HG03378 (cell line): ENCODE data around the gene TAX1BP1.
"Not testable (repeated sequence)": the region's sequence is repeated elsewhere in the genome, so short reads cannot be mapped to it uniquely, and the experiment has no call there.

ENCODE experiments used
- ATAC-seq: cut with Tn5 transposase; IDR thresholded peaks from one replicate; pipeline ENCODE4 v1.9.1; 2021; ENCODE audit warnings: mild to moderate bottlenecking, moderate library complexity; ENCODE audit not compliant: unreplicated experiment

TAX1BP1 gene

DNA sequence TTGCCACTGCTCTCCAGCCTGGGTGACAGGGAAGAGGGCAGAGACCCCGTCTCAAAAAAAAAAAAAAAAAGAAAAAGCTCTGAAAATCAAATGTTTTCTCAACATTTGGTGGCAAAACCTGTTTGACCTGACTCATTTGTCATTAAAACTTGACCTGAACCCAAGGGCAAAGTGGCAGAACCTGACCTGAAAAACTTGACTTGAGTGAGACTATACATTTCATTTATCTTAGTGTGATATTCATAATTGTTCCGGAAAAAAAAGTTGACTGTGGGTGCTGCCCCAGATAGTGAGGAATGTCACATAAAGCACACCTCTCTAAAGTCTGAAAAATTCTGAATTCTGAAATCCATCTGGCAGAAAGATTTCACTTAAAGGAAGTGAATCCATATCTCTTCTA lies 2.3 kb upstream of the TAX1BP1 start:
- no peak for ATAC-seq

DNA sequence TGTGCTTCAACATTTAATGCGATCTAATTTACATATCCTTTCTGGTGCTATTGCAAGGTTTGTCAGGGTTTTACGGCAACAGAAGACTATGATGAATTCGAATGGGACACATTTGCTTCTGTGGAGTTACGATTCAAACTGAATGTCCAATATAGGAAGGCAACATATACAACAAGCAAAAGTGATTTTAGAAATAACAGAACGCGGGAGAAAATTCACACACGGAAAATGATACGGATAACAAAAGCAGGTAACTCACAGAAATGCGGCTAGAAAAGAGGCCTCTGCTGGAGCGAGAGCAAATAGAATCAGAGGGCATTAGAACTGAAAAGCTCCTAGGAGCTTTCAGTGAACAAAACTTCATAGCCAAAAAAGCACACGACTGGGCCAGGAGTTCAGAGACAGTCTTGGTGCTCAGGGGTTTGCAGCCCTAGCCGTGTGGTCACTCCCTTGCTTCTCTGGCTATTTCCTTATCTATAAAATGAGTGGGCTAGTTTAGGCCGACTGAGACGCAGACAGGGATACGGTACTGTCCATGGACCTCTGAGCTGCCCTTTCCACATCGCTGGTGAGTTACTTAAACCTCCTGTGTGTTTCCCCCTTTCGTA lies 557 bp upstream of the TAX1BP1 start:
- ATAC-seq, result peak; percentile 43

DNA sequence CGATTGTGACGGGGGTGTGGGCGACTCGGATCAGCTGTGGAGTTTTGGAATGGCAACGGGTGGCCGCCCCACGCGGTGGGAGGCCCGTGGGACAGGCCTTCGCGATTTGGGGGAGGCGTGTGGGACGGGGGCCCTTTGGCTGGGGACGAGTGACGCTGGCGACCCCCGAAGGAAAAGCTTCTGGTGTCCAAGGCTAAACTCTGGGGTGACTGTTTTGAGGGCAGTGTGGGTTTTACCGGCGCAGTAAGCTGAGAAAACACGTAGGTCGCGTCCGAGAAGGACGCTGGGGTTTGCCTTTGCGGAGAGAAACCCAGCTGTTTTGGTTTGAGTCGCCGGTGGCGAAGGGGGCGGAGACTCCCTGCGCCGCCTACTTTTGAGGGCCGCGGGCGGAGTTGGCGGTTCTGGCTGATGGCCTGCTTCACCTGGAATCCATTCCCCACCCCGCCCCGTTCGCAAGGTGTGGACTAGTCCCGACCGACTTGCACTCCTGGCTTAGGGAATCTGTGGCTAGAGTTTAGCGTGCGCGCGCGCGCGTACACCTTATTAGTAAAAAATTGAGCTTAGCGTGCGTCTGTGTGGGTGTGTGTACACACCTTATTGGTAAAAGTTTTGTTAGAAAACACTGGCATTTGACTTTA lies 606 bp downstream of the TAX1BP1 start:
- peak; percentile 73 for ATAC-seq

DNA sequence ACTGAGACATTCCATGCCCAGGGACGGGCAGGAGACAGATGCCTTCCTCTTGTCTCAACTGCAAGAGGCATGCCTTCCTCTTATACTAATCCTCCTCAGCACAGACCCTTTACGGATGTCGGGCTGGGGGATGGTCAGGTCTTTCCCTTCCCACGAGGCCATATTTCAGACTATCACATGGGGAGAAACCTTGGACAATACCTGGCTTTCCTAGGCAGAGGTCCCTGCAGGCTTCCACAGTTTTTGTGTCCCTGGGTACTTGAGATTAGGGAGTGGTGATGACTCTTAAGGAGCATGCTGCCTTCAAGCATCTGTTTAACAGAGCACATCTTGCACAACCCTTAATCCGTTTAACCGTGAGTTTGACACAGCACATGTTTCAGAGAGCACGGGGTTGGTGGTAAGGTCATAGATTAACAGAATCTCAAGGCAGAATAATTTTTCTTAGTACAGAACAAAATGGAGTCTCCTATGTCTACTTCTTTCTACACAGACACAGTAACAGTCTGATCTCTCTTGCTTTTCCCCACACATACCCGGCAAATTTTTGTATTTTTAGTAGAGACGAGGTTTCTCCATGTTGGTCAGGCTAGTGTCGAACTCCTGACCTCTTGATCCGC lies 2.2 kb downstream of the TAX1BP1 start:
- ATAC-seq, result not testable (repeated sequence)

DNA sequence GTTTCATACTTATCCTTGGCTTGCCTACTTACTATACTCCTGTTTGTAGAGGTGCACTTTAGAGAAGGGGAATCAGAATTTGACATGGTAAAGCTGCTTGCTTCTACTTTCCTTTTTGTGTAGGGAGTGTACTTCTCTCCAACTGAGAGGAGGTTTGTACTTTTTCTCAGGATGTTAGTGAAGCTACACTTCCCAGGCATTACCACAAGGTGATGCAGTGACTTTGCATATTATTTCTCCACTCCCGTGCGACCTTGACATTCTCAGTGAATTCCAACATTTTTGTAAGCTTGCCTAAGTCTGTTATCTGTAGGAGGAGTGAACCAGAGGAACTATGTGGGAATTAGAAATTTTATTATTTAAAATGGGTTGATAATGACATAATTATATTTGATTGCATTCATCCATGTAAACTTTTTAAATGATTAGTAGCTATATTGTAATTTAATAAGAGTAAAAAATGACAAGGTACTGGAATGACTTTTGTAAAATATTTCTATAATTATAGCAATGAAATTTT lies 5.2 kb downstream of the TAX1BP1 start:
- no peak for ATAC-seq

DNA sequence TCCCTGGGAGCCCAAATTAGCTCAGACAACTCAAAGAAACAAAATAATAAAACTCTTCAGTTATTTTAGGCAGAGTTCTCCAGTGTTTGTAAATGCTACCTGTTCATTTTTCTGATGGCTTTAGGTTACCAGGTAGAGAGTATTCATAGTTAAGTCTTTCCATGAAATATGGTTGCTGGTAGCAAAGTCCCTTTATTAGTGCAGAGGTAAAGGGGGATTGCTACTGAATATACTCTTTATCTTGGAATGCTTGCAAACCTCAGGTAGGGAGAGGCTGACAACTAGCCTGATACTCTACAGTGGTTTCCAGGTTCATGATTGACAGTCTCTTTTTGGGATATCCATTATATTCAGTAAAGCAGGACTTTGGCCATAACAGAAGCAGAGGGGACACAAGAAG lies 6.5 kb downstream of the TAX1BP1 start:
- no peak for ATAC-seq

DNA sequence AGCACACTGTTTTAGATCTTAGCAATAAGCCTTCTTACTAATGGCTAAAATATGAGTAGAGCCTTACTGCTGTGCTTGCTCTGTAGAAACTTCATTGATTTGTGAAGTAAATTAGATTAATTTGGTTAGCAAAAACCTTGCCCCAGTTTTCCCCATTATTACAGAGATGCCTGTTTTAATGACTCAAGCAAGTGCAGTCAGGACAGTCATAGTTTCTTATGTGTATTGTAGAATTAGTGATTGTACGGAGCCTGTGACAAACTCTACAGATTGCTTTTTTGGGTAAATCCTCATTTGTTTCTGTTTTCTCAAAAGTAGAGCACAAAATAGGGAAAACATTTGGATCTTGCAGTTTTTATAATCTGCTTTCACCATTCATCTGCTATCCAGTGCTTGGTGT lies 7.0 kb downstream of the TAX1BP1 start:
- ATAC-seq, result no peak

DNA sequence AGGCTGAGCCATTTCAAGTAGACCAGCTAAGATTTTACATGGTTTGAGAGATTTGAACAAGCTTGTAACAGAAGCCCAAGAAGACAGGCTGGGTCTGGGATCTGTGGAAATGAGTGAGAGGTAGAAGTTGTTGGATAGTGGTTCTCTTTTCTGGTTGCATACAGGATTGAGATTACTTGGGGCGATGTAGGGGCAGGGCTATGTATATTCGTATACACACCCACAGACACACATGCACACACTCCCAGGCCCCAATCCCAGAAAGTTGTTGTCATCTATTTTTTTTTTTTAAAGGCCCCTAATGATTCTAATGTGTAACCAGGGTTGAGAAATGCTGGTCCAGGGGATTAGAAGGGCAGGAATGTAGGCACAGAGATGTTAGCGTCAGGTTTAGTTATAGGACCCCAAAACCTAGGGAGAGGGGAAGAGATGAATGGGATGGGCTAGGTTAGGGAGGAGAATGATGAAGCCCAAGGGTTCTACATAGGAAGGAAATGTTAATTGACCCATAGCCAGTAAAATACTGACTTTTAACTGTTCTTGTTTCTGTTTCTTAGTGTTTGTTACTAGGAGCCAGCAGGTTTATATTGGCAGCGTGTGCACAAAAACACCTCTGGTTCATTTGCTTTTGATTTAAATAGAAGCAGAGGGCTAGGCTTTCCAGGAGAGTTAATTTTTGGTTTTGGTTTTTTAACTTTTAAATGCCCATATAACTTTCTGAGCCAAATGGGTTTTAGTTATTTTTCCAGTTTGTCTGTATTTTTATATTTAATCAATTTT lies 7.8 kb downstream of the TAX1BP1 start:
- no peak for ATAC-seq

DNA sequence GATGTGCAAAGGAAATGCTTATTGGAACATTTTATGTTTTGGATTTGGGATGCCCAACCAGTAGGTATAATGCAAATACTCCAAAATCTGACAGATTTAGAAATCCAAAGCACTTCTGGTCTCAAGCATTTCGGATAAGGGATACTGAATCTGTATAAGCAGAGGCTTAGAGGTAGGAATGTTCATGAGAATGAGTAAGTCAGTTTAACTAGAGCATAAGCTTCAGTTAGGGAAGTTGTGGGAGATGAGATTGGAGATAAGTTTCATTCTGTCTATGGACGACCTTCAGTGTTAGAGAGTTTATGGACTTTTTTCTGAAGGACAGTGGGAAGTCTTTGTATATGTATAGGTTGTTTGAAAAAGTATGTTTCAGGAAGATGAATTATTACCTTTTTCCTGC lies 10.4 kb downstream of the TAX1BP1 start:
- ATAC-seq, result no peak

DNA sequence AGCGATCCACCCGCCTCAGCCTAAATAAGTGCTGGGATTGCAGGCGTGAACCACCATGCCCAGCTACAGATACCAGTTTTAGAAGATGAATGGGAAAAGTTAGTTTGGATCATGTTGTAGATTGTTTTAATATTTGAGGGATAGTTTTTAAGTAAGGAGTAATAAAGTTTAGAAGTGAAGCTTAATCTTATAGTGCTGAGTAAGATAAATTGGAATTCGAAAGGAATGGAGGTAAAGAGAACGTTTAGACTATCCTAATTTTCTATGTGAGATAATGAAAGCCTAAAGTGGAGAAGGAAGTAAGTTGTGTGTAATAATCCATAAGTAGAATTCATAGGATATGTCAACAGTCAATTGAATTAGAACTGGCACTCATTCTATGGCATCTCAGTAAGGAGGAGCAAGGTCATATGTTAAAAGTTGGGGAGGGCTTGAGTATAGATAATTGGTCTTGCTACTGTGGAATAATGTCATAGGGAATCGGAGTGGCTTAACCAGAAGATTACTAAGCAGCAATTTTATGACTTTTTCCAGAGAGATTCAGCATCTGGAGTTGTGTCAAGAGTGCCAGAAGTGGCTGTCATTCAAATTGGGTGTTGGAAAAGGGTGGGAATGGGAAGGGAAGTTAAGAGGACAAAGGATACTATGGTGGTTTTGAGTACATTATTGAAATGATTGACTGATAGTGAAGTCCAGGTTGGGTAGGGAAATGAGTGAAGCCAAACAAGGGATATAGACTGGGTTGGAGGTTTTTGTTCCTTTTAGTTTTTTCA lies 12.1 kb downstream of the TAX1BP1 start:
- no peak for ATAC-seq

DNA sequence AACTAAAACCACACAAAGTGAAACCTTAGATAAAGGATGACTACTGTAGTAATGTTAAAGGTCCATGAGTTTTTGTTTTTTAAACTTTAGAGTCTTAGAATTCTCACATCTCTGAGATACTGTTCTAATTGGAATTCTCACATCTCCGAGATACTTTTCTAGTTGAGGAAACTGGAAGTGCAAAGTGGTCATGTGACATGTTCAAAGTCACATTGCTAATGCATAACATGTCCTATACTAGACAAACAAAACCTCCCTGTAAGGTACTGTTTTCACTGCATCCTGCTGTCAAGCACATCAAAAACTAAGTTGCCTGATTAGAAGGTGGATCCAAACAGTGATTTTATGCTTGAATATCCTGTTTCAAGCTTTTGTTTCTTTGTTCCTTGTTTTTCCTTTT lies 13.9 kb downstream of the TAX1BP1 start:
- ATAC-seq, result no peak

DNA sequence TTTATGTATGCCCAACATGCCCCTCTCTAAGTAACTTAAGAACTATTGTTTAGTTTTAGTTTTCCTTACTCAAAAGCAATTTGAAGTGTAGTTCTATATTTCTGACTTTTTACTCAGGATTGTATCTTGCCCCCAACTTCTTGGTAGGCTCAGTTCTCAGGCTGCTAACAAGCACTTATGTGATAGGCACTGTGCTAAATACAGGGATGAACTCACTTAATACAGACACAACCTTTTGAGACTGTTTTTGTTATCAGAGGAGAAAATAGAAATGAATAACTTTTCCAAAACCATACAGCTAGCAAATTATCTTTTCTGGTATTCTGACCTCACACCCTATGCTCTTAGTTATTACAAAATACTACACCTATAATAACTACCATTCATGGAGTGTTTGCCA lies 16.3 kb downstream of the TAX1BP1 start:
- ATAC-seq, result no peak

DNA sequence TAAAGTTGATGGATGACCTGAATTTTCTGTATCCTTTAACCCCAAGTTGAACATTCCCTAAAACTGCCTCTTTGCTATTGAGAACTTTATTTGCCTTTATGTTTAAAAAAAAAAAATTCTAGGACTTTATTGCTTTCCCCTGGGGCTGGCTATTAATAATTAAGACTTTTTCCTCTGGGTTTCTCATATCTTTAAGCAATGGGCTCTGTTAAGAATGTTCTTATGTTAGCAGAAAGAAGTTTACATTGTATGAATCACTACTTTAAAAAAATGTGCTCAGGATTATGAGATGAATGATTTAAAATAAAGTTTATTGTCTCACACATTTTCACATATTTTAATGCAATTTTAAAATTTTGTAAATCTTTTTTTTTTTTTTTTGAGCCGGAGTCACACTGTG lies 19.5 kb downstream of the TAX1BP1 start:
- no peak for ATAC-seq

DNA sequence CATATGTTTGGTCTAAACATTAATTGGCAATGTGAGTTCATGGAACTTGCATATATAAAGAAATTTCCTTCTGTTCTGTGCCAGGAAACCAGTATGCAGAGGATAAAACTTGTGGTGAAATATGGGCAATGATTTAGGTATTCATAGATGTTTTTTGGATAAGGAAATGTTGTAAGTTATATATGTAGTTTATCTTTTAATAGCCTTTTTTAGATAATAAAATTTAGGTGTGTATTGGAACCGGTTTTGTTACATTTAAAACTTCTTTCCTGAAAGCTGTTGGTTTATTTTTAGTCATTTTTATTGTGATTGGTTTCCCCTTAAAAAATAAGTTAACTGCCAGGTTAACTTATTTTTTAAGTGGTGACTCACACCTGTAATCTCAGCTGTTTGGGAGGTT lies 22.1 kb downstream of the TAX1BP1 start:
- ATAC-seq, result no peak

DNA sequence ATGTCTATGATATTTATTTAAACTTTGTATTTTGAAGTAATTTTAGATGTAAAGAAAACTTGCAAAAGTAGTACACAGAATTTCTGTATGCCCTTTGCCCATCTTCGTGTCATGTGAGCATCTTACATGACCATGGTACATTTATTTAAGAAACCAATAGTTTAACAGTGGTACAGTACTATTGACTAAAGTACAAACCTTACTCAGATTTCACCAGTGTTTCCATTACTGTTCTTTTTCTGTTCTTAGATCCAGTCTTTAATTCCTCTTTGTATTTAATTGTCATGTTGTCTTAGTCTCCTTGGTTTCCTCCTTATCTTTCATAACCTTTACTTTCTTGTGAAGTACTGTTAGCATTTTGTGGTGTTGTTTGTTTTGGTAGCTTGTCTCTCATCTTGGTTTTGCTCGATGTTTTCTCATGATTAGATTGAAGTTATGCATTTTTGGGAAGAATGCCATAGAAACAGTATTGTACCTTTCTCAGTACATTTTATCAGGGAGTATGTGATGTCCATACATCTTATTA lies 24.1 kb downstream of the TAX1BP1 start:
- ATAC-seq, result no peak

DNA sequence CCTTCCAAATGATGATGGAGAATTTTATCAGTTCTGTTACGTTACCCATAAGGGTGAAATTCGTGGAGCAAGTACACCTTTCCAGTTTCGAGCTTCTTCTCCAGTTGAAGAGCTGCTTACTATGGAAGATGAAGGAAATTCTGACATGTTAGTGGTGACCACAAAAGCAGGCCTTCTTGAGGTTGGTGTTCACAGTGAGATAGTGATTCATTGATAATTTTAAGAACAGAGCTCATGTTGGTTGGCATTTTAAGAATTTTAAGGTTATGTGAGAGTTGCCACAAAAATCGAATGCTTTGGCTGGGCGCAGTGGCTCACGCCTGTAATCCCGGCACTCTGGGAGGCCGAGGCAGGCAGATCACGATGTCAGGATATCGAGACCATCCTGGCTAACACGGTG lies 25.9 kb downstream of the TAX1BP1 start:
- ATAC-seq, result no peak

DNA sequence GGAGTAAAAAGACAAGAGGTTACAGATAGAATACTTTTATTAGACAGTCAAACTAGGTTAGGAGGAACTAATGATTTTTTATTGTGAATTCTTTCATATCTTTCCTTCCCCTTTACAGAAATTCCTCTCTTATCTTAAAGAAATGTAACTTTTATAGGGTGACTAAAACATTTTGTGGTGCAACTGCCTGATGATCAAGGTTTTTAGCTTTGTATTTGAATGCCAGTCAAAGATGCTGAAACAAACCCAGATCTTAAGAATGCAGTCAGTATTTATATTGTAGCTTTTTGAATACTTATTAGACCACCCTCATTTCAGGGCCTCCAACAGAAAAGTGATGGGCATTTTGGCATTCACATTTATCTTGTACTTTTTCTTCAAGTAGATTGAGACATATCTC lies 27.4 kb downstream of the TAX1BP1 start:
- ATAC-seq, result no peak

DNA sequence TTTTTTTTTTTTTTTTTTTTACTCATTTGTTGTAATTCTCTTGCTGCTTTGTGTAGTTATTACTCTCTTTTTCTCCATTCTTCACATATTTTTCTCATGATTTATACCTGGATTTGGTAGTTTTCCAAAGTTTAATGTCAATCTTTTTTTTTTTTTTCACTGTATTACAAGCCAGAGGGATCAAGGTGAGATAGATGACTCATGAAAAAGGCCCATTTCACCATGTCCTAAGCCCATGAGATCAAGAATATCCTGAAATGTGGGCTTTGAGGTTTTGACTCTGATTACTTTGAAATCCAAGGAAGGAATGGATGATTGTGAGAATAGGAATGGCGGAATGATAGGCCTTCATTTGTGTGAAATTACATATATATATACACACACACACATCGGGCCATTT lies 31.1 kb downstream of the TAX1BP1 start:
- no peak for ATAC-seq

DNA sequence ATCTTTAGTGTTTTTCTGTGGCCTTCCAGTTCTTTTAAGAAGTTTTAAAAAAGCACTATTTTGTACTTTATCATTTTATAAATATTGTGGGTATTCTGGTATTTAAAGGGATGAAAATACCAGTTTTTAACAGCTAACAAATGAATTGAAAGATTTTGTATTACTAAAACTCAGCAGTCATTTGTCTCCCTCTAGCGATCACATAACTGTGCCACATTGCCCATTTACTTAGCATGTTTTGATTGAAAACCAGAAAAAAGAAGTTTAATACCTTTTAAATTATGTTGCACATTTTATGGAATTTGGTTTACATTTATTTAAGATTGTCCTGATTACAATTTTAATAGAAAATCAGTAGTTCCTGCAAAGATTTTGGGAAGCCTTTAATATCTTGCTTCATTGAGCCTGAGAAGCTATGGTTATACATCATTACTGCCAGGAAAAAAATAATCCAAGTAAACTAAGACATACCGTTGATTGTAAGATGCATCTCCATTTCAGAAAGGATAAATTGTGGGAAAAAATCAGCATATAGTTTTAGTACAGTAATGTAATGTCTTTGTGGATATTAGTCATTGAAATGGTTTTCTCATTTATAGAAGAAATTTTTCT lies 34.9 kb downstream of the TAX1BP1 start:
- no peak for ATAC-seq

DNA sequence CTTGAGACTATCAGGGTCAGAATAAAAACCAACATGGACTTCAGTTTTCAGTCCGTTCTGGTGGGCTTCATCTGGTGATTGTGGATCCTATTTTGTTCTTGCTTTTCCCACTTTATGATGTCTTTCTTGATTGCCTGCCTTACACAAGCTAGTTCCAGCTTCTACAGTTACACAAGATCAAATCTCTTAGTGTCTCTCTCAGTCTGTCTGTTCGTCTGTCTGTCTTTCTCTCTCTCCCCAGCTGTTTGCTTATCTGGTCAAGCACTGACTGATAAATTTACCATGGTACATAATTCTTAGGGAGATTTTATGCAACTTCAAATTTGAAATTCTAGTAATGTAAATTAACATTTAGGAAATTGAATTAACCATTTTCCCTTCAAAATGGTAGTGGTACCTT lies 35.8 kb downstream of the TAX1BP1 start:
- ATAC-seq, result no peak
